Astrocyte (in vitro differentiated cells and primary cell): ENCODE measurements around the gene NPLOC4. TPM values are rescaled to one million over a fixed set of nuclear protein-coding genes. Genes with fewer than 3 reads are reported as not detected.

ENCODE experiments used
- DNase-seq: peaks from one replicate; pipeline ENCODE4 v3.0.0-alpha.2; 2010; ENCODE audit warnings: low read depth
- FAIRE-seq: peaks from 2 replicates; lab custom pipeline; 2011; peaks lifted over from hg19 to GRCh38; lab: Jason Lieb, UNC
- H2AFZ ChIP-seq: 2 replicates; pipeline ENCODE4 v1.6.0; 2012; ENCODE audit warnings: low read depth, low read length, inconsistent platforms
- H3K27ac ChIP-seq: 2 replicates; pipeline ENCODE4 v1.5.1; 2011; ENCODE audit warnings: low read depth, low read length, inconsistent platforms
- H3K27me3 ChIP-seq: 2 replicates; pipeline ENCODE4 v1.6.0; 2011; ENCODE audit warnings: low read length, inconsistent platforms; ENCODE audit not compliant: insufficient read depth
- H3K36me3 ChIP-seq: 2 replicates; pipeline ENCODE4 v1.5.1; 2011; ENCODE audit warnings: low read length, inconsistent platforms; ENCODE audit not compliant: insufficient read depth
- H3K4me1 ChIP-seq: 2 replicates; pipeline ENCODE4 v1.5.1; 2011; ENCODE audit warnings: low read length, inconsistent platforms; ENCODE audit not compliant: insufficient read depth
- H3K4me2 ChIP-seq: 2 replicates; pipeline ENCODE4 v1.6.0; 2012; ENCODE audit warnings: low read length, inconsistent platforms
- H3K4me3 ChIP-seq: 2 replicates; pipeline ENCODE4 v1.5.1; 2011; ENCODE audit warnings: low read depth, mild to moderate bottlenecking, low read length, inconsistent platforms; ENCODE audit not compliant: insufficient read depth
- H3K79me2 ChIP-seq: 2 replicates; pipeline ENCODE4 v1.6.0; 2012; ENCODE audit warnings: mild to moderate bottlenecking, low read length, inconsistent platforms; ENCODE audit not compliant: insufficient read depth
- H3K9ac ChIP-seq: 2 replicates; pipeline ENCODE4 v1.6.0; 2012; ENCODE audit warnings: mild to moderate bottlenecking, low read length, inconsistent platforms
- H3K9me3 ChIP-seq: 2 replicates; pipeline ENCODE4 v1.5.1; 2012; ENCODE audit warnings: low read depth, mild to moderate bottlenecking, low read length, inconsistent platforms; ENCODE audit not compliant: insufficient read depth
- H4K20me1 ChIP-seq: 2 replicates; pipeline ENCODE4 v1.6.0; 2012; ENCODE audit warnings: low read length, inconsistent platforms; ENCODE audit not compliant: insufficient read depth
- H3K27ac Mint-ChIP-seq: one replicate; pipeline ENCODE4 v1.8.0; 2021; ENCODE audit warnings: mild to moderate bottlenecking, mixed read lengths; ENCODE audit not compliant: unreplicated experiment
- H3K27me3 Mint-ChIP-seq: one replicate; pipeline ENCODE4 v1.8.0; 2021; ENCODE audit warnings: low read depth, mixed read lengths; ENCODE audit not compliant: unreplicated experiment
- H3K36me3 Mint-ChIP-seq: one replicate; pipeline ENCODE4 v1.8.0; 2021; ENCODE audit warnings: low read depth, mixed read lengths; ENCODE audit not compliant: unreplicated experiment
- H3K4me1 Mint-ChIP-seq: one replicate; pipeline ENCODE4 v1.8.0; 2021; ENCODE audit warnings: low read depth, mixed read lengths; ENCODE audit not compliant: unreplicated experiment
- H3K4me3 Mint-ChIP-seq: one replicate; pipeline ENCODE4 v1.8.0; 2021; ENCODE audit warnings: mild to moderate bottlenecking, moderate library complexity, mixed read lengths; ENCODE audit not compliant: unreplicated experiment
- H3K9me3 Mint-ChIP-seq: one replicate; pipeline ENCODE4 v1.8.0; 2021; ENCODE audit warnings: mild to moderate bottlenecking, mixed read lengths; ENCODE audit not compliant: unreplicated experiment
- EZH2 ChIP-seq: IDR thresholded peaks from 2 replicates; pipeline ENCODE4 v1.6.1; 2012; ENCODE audit warnings: mild to moderate bottlenecking, low read length, inconsistent platforms; ENCODE audit not compliant: insufficient read depth
- total RNA-seq: library from RNA; stranded (reverse); gene quantifications from 2 replicates; pipeline ENCODE4 v1.2.1, GENCODE V29; 2021
- TF ChIP-seq, protein P1 (sequence below): IDR thresholded peaks from 2 replicates; pipeline ENCODE4 v1.5.1; 2011; ENCODE audit warnings: low read depth, mild to moderate bottlenecking, inconsistent platforms, low read length, moderate library complexity; ENCODE audit not compliant: insufficient read depth

Gene NPLOC4
- total RNA-seq, 1 donor from 2014 or later, result 125 TPM

DNA sequence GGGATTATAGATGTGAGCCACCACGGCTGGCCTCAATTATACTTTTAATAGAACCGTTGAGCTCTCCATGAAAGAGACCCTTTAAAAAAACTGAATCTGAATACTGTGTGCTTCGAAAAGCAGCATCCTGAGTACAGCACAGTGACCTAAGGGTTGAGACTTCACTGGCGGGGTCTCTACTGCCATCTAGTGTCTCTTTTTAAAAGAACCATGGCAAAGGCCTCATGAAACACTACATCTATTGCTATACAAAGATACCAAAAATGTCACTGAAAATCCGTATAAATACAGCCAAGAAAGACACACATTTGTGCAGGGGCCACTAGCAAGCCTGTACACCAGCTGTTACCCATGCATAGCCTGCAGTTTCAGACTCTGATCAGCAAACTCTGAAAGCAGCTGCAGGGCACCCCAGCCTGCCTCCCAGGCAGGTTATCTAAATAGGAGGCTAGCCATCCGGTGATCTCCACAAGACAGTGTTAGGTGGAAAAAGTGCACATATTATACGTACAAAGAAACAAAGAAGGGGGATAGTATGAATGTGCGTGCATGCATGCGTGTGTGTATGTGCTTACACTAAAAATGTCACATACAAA is 35.3 kb downstream of the NPLOC4 start:
- Mint-ChIP-seq H3K9me3 (no peaks in the 10 kb centered on the region), H3K27me3 (no peaks in the 10 kb centered on the region), H3K4me3 (peak overlapping the region; percentile 27), H3K27ac (peak overlapping the region; percentile 75), H3K36me3 (peaks cover 15% of the 10 kb centered on the region), H3K4me1 (peaks cover 31% of the 10 kb centered on the region)
- peaks cover 47% of the 10 kb centered on the region for H3K79me2 ChIP-seq
- no peak overlapping the region for H3K4me3 ChIP-seq
- no peak overlapping the region for H3K4me2 ChIP-seq
- peak overlapping the region; percentile 12 for H3K9ac ChIP-seq
- peak; percentile 80 for FAIRE-seq
- no peak overlapping the region for H2AFZ ChIP-seq
- DNase-seq, result peak; percentile 40
- no peak for TF ChIP-seq EZH2
- TF ChIP-seq, protein P1, sequence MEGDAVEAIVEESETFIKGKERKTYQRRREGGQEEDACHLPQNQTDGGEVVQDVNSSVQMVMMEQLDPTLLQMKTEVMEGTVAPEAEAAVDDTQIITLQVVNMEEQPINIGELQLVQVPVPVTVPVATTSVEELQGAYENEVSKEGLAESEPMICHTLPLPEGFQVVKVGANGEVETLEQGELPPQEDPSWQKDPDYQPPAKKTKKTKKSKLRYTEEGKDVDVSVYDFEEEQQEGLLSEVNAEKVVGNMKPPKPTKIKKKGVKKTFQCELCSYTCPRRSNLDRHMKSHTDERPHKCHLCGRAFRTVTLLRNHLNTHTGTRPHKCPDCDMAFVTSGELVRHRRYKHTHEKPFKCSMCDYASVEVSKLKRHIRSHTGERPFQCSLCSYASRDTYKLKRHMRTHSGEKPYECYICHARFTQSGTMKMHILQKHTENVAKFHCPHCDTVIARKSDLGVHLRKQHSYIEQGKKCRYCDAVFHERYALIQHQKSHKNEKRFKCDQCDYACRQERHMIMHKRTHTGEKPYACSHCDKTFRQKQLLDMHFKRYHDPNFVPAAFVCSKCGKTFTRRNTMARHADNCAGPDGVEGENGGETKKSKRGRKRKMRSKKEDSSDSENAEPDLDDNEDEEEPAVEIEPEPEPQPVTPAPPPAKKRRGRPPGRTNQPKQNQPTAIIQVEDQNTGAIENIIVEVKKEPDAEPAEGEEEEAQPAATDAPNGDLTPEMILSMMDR, result peak; percentile 83
- peaks cover 40% of the 10 kb centered on the region for H3K36me3 ChIP-seq
- no peaks in the 10 kb centered on the region for H3K9me3 ChIP-seq
- peaks cover 54% of the 10 kb centered on the region for H4K20me1 ChIP-seq
- peaks cover 12% of the 10 kb centered on the region for H3K4me1 ChIP-seq
- H3K27me3 ChIP-seq, result no peaks in the 10 kb centered on the region
- H3K27ac ChIP-seq, result no peak overlapping the region

DNA sequence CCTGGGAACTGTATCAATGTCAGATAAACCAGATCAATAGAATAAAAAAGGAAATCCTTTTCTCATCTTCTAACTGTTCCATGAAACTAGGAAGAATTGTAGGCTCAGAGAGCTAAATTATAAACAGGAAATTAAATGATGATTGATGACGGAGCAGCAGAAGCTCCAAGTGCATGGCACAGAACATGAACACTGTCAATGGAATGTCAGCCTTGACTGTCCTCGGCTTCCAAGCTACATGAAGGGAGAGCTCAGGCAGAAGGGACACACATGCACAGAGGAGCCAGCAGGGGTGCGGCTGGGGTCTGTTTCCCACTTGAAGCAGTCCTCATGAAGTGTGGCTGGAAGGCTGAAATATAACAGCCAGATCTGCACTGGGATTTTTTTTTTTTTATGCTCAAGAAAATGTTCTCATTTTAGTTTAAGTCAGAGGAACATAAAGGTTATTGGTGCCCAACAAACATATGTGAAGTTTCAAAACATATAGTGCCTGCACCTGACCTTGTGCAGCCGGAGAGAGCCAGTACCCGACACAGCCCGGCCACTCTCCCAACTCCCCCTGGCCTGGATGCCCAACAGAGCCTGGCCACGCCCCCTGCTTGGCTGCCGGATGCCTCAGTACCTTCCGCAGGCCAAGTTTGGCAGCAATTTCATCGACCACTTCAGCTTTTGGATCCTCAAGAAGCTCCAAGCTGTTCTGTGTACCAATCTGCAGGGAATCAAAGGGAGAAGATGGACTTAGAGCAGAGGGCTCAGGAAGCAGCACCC is 37.0 kb downstream of the NPLOC4 start:
- no peak for FAIRE-seq
- H3K9me3 ChIP-seq, result no peaks in the 10 kb centered on the region
- Mint-ChIP-seq H3K27me3 (no peaks in the 10 kb centered on the region), H3K9me3 (no peaks in the 10 kb centered on the region), H3K4me3 (no peak overlapping the region), H3K27ac (peak overlapping the region; percentile 78), H3K4me1 (peaks cover 30% of the 10 kb centered on the region), H3K36me3 (peaks cover 17% of the 10 kb centered on the region)
- no peak overlapping the region for H3K4me3 ChIP-seq
- peak overlapping the region; percentile 8 for H3K9ac ChIP-seq
- peak overlapping the region; percentile 59 for H3K27ac ChIP-seq
- no peak for TF ChIP-seq EZH2
- TF ChIP-seq, protein P1, result no peak
- H3K4me1 ChIP-seq, result peaks cover 12% of the 10 kb centered on the region
- DNase-seq, result peak; percentile 47
- H3K36me3 ChIP-seq, result peaks cover 42% of the 10 kb centered on the region
- H3K79me2 ChIP-seq, result peaks cover 40% of the 10 kb centered on the region
- H3K27me3 ChIP-seq, result no peaks in the 10 kb centered on the region
- peak overlapping the region; percentile 7 for H3K4me2 ChIP-seq
- no peak overlapping the region for H2AFZ ChIP-seq
- H4K20me1 ChIP-seq, result peaks cover 48% of the 10 kb centered on the region
